ENCODE results near the gene KIAA1217. TPM values are rescaled to one million over a fixed set of nuclear protein-coding genes. Genes with fewer than 3 reads are reported as not detected.

Gene KIAA1217
- total and polyA plus RNA-seq, 2 of the 8 experiments (the other 6 are each of a cell fraction or from before 2014, with no cell fraction given) = 4.5 to 15.6 TPM

- TF ChIP-seq KDM4A (IDR thresholded peaks at IDR 0.05; ENCODE audit: low read depth, low read length, severe bottlenecking) (no peak), HDAC6 (IDR thresholded peaks at IDR 0.05; ENCODE audit: low read depth, low read length) (no peak), CHD1 (IDR thresholded peaks at IDR 0.05; ENCODE audit: low read depth, low read length) (no peak), BRCA1 (IDR thresholded peaks at IDR 0.05; ENCODE audit: low read depth, low read length) (no peak), NANOG (IDR thresholded peaks at IDR 0.05; ENCODE audit: insufficient read depth, low read depth, low read length, poor library complexity, severe bottlenecking) (no peak), JUN (IDR thresholded peaks at IDR 0.05; ENCODE audit: low read depth, low read length) (no peak), MAFK (IDR thresholded peaks at IDR 0.05; ENCODE audit: low read depth, low read length) (no peak)
Measured at GRCh38 chr10:24255881-24256311, 47.0 kb downstream of the KIAA1217 start (continued).

Measured in H1 (cell line).